ENCODE measurements around the gene TMEM247. TPM values are rescaled to one million over a fixed set of nuclear protein-coding genes. Genes with fewer than 3 reads are reported as not detected.

TMEM247 gene
- total and polyA plus RNA-seq, 4 experiments from 2014 or later: not detected

DNA sequence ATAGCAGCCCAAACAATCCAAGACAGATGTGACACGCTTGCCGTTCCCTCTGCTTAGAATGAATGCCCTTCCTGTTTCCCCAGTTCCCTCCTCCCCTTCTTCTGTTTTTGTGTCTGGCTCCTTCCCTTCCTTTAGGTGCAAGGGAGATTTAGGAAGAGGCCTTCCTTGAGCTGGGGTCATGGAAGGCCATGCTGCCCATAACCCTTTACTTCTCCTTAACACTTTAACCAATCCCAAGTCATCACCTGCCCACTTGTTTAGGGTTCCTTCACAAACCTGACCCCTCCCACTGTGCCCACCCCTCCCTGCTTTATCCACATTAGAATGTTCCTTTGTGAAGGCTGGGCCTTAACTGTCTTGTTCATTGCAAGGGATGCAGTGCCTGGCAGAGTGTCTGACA, 24.9 kb downstream of the TMEM247 start:
- Mint-ChIP-seq H3K9me3 (no peaks in the 10 kb centered on the region), H3K27ac (no peak overlapping the region), H3K4me1 (peaks cover 6 to 14% (median 7%) of the 10 kb centered on the region in 4 donors), H3K4me3 (no peak overlapping the region), H3K36me3 (peaks cover 0 to 4% of the 10 kb centered on the region in 2 donors), H3K27me3 (peaks cover 0 to 1% of the 10 kb centered on the region in 2 donors)
- DNase-seq: no peak
- ChIA-PET CTCF (ENCODE audit: partially characterized antibody) (no interaction called here), POLR2A (ENCODE audit: partially characterized antibody) (no interaction called here)
- no peak overlapping the region for H3K27ac ChIP-seq (ENCODE audit: low read depth, low read length)
- H3K9me3 ChIP-seq (ENCODE audit: control insufficient read depth in 1 of 2, low read length in 2 of 2): no peaks in the 10 kb centered on the region
- H3K4me3 ChIP-seq (ENCODE audit: low read length in 2 of 2): no peak overlapping the region
- H3K36me3 ChIP-seq (ENCODE audit: insufficient read depth, low read length): no peaks in the 10 kb centered on the region
- intact Hi-C loops (cut with micrococcal nuclease): no loop called here
- H3K27me3 ChIP-seq (ENCODE audit: insufficient read depth, low read length): no peaks in the 10 kb centered on the region
- peaks cover 10% of the 10 kb centered on the region for H3K4me1 ChIP-seq (ENCODE audit: insufficient read depth, low read length)

- H3K36me3 Mint-ChIP-seq: peaks cover 0 to 2% of the 10 kb centered on the region in 2 donors
- intact Hi-C loops (cut with micrococcal nuclease): no loop called here
- Histone ChIP-seq H3K4me3 (ENCODE audit: low read length in 2 of 2) (no peak overlapping the region), H3K27ac (ENCODE audit: low read depth, low read length) (no peak overlapping the region), H3K9me3 (ENCODE audit: control insufficient read depth in 1 of 2, low read length in 2 of 2) (no peaks in the 10 kb centered on the region), H3K4me1 (ENCODE audit: insufficient read depth, low read length) (peaks cover 5% of the 10 kb centered on the region), H3K36me3 (ENCODE audit: insufficient read depth, low read length) (no peaks in the 10 kb centered on the region), H3K27me3 (ENCODE audit: insufficient read depth, low read length) (no peaks in the 10 kb centered on the region)
- no peaks in the 10 kb centered on the region for H3K27me3 Mint-ChIP-seq
- no peak overlapping the region for H3K4me3 Mint-ChIP-seq
- DNase-seq: no peak
- POLR2A ChIA-PET (ENCODE audit: partially characterized antibody): no interaction called here
- no peaks in the 10 kb centered on the region for H3K9me3 Mint-ChIP-seq
- no peak overlapping the region for H3K27ac Mint-ChIP-seq
- H3K4me1 Mint-ChIP-seq: peaks cover 5 to 11% (median 5%) of the 10 kb centered on the region in 4 donors
- CTCF ChIA-PET (ENCODE audit: partially characterized antibody): interaction anchor here (1.3 kb wide), 1 partner anchor 10 kb away, joined by 5 read pairs; no protein-coding TSS in a partner anchor
Measured at GRCh38 chr2:46504685-46505471, 25.5 kb downstream of the TMEM247 start.

DNA sequence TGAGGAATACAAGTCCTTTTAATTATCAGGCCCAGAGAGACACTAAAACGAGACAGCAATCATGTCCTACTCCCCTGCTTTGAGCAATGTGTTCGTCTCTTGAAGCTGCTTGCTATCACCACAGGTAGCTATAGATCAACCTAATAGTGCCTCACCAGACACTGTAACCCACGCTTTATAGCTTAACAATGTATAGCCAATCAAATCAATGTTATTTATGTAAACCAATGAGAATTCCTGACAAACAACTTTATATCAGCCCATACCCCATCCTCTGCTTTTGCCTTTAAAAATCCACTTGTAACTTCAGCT, 26.1 kb downstream of the TMEM247 start:
- no peak overlapping the region for H3K4me3 Mint-ChIP-seq

GRCh38 chr2:46506131-46506706, 26.9 kb downstream of the TMEM247 start:
- no peaks in the 10 kb centered on the region for H3K27me3 ChIP-seq (ENCODE audit: insufficient read depth, low read length)
- DNase-seq: no peak
- intact Hi-C loops (cut with micrococcal nuclease): no loop called here
- no peaks in the 10 kb centered on the region for H3K9me3 ChIP-seq (ENCODE audit: control insufficient read depth in 1 of 2, low read length in 2 of 2)
- CTCF ChIA-PET (ENCODE audit: partially characterized antibody): interaction anchor here (1.3 kb wide), 1 partner anchor 8 kb away, joined by 5 read pairs; no protein-coding TSS in a partner anchor
- POLR2A ChIA-PET (ENCODE audit: partially characterized antibody): no interaction called here
- H3K4me3 Mint-ChIP-seq: no peak overlapping the region
- no peaks in the 10 kb centered on the region for H3K9me3 Mint-ChIP-seq
- no peak overlapping the region for H3K4me3 ChIP-seq (ENCODE audit: low read length in 2 of 2)
- no peaks in the 10 kb centered on the region for H3K27me3 Mint-ChIP-seq
- H3K4me1 Mint-ChIP-seq: peaks cover 0 to 6% (median under 1%) of the 10 kb centered on the region in 4 donors
- H3K27ac Mint-ChIP-seq: no peak overlapping the region
- H3K27ac ChIP-seq (ENCODE audit: low read depth, low read length): no peak overlapping the region
- no peaks in the 10 kb centered on the region for H3K4me1 ChIP-seq (ENCODE audit: insufficient read depth, low read length)
- no peaks in the 10 kb centered on the region for H3K36me3 Mint-ChIP-seq
- H3K36me3 ChIP-seq (ENCODE audit: insufficient read depth, low read length): no peaks in the 10 kb centered on the region

More for the DNA sequence above, 26.1 kb downstream of the TMEM247 start:
- peaks cover 0 to 6% (median under 1%) of the 10 kb centered on the region in 4 donors for H3K4me1 Mint-ChIP-seq
- Histone ChIP-seq H3K27ac (ENCODE audit: low read depth, low read length) (no peak overlapping the region), H3K4me3 (ENCODE audit: low read length in 2 of 2) (no peak overlapping the region), H3K9me3 (ENCODE audit: control insufficient read depth in 1 of 2, low read length in 2 of 2) (no peaks in the 10 kb centered on the region), H3K4me1 (ENCODE audit: insufficient read depth, low read length) (peaks cover 3% of the 10 kb centered on the region), H3K36me3 (ENCODE audit: insufficient read depth, low read length) (no peaks in the 10 kb centered on the region), H3K27me3 (ENCODE audit: insufficient read depth, low read length) (no peaks in the 10 kb centered on the region)
- intact Hi-C loops (cut with micrococcal nuclease): no loop called here
- no peaks in the 10 kb centered on the region for H3K27me3 Mint-ChIP-seq
- POLR2A ChIA-PET (ENCODE audit: partially characterized antibody): no interaction called here
- CTCF ChIA-PET (ENCODE audit: partially characterized antibody): interaction anchor here (1.3 kb wide), 1 partner anchor 9 kb away, joined by 5 read pairs; no protein-coding TSS in a partner anchor
- no peak overlapping the region for H3K27ac Mint-ChIP-seq
- DNase-seq: no peak
- no peaks in the 10 kb centered on the region for H3K9me3 Mint-ChIP-seq
- H3K36me3 Mint-ChIP-seq: no peaks in the 10 kb centered on the region

DNA sequence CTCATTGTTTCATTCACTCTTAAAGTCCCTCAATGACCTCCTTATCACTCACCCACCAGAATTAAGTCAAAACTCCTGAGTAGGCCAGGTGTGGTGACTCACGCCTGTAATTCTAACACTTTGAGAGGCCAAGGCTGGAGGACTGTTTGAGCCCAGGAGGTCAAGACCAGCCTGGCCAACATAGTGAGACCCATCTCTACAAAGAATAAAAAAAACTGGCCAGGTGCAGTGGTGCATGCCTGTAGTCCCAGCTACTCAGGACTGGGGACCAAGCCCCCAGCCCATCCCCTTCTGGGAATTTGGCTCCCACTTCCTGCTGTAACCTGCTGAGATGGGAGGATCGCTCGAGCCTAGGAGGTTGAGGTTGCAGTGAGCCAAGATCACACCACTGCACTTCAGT, 28.9 kb downstream of the TMEM247 start:
- Mint-ChIP-seq H3K36me3 (peaks cover 0 to 3% of the 10 kb centered on the region in 2 donors), H3K27me3 (no peaks in the 10 kb centered on the region), H3K9me3 (no peaks in the 10 kb centered on the region), H3K27ac (peak overlapping the region in 1 of 7 donors; percentile 51), H3K4me3 (no peak overlapping the region), H3K4me1 (peaks cover 0 to 6% (median under 1%) of the 10 kb centered on the region in 4 donors)
- no peak overlapping the region for H3K27ac ChIP-seq (ENCODE audit: low read depth, low read length)
- H3K4me1 ChIP-seq (ENCODE audit: insufficient read depth, low read length): no peaks in the 10 kb centered on the region
- no peaks in the 10 kb centered on the region for H3K36me3 ChIP-seq (ENCODE audit: insufficient read depth, low read length)
- CTCF ChIA-PET (ENCODE audit: partially characterized antibody): interaction anchor here (1.6 kb wide), 1 partner anchor 46 kb away, joined by 3 read pairs; no protein-coding TSS in a partner anchor
- H3K9me3 ChIP-seq (ENCODE audit: control insufficient read depth in 1 of 2, low read length in 2 of 2): no peaks in the 10 kb centered on the region
- POLR2A ChIA-PET (ENCODE audit: partially characterized antibody): no interaction called here
- DNase-seq: no peak
- H3K4me3 ChIP-seq (ENCODE audit: low read length in 2 of 2): no peak overlapping the region
- intact Hi-C loops (cut with micrococcal nuclease): no loop called here
- H3K27me3 ChIP-seq (ENCODE audit: insufficient read depth, low read length): no peaks in the 10 kb centered on the region

GRCh38 chr2:46508759-46509158, 29.4 kb downstream of the TMEM247 start:
- Histone ChIP-seq H3K27me3 (ENCODE audit: insufficient read depth, low read length) (no peaks in the 10 kb centered on the region), H3K4me1 (ENCODE audit: insufficient read depth, low read length) (no peaks in the 10 kb centered on the region), H3K4me3 (ENCODE audit: low read length in 2 of 2) (no peak overlapping the region), H3K36me3 (ENCODE audit: insufficient read depth, low read length) (no peaks in the 10 kb centered on the region), H3K9me3 (ENCODE audit: control insufficient read depth in 1 of 2, low read length in 2 of 2) (no peaks in the 10 kb centered on the region), H3K27ac (ENCODE audit: low read depth, low read length) (no peak overlapping the region)
- ChIA-PET POLR2A (ENCODE audit: partially characterized antibody) (no interaction called here), CTCF (ENCODE audit: partially characterized antibody) (interaction anchor here (1.6 kb wide), 1 partner anchor 46 kb away, joined by 3 read pairs; no protein-coding TSS in a partner anchor)
- DNase-seq: no peak
- Mint-ChIP-seq H3K36me3 (peaks cover 0 to 3% of the 10 kb centered on the region in 2 donors), H3K4me3 (no peak overlapping the region), H3K27me3 (no peaks in the 10 kb centered on the region), H3K27ac (peak overlapping the region in 1 of 7 donors; percentile 43), H3K9me3 (no peaks in the 10 kb centered on the region), H3K4me1 (peaks cover 0 to 6% (median under 1%) of the 10 kb centered on the region in 4 donors)
- intact Hi-C loops (cut with micrococcal nuclease): no loop called here

- peaks cover 0 to 6% (median under 1%) of the 10 kb centered on the region in 4 donors for H3K4me1 Mint-ChIP-seq
- Histone ChIP-seq H3K36me3 (ENCODE audit: insufficient read depth, low read length) (no peaks in the 10 kb centered on the region), H3K27ac (ENCODE audit: low read depth, low read length) (no peak overlapping the region), H3K9me3 (ENCODE audit: control insufficient read depth in 1 of 2, low read length in 2 of 2) (peaks cover 0 to 4% of the 10 kb centered on the region in 2 donors), H3K4me3 (ENCODE audit: low read length in 2 of 2) (no peak overlapping the region), H3K4me1 (ENCODE audit: insufficient read depth, low read length) (no peaks in the 10 kb centered on the region), H3K27me3 (ENCODE audit: insufficient read depth, low read length) (no peaks in the 10 kb centered on the region)
- peaks cover 4 to 8% of the 10 kb centered on the region in 2 donors for H3K36me3 Mint-ChIP-seq
- no peak overlapping the region for H3K4me3 Mint-ChIP-seq
- ChIA-PET POLR2A (ENCODE audit: partially characterized antibody) (no interaction called here), CTCF (ENCODE audit: partially characterized antibody) (no interaction called here)
- DNase-seq: no peak
- H3K27ac Mint-ChIP-seq: no peak overlapping the region
- peaks cover 4 to 7% (median 6%) of the 10 kb centered on the region in 8 donors for H3K9me3 Mint-ChIP-seq
- intact Hi-C loops (cut with micrococcal nuclease): no loop called here
- H3K27me3 Mint-ChIP-seq: no peaks in the 10 kb centered on the region
Measured at GRCh38 chr2:46509804-46510203, 30.4 kb downstream of the TMEM247 start.
